Left lung (tissue), 14 donors: ENCODE measurements around the gene PPY. TPM values are rescaled to one million over a fixed set of nuclear protein-coding genes. Genes with fewer than 3 reads are reported as not detected.

Experiments used
- ATAC-seq: fragments of 200-7000 bp; cut with Tn5 transposase; one replicate; pipeline ENCODE4 v1.9.1; 2020; ENCODE audit warnings: moderate library complexity
- DNase-seq, 4 donors: peaks; one replicate each; pipeline ENCODE4 v3.0.0-alpha.2; 2013 to 2020
- H3K27ac ChIP-seq, 2 donors: fragments of 200-600 bp; sonication (generic) in 1 of 2; one replicate each; pipeline versions ENCODE4 v1.5.0 to v1.8.0; 2020 to 2021
- H3K27me3 ChIP-seq, 2 donors: fragments of 200-600 bp; sonication (generic) in 1 of 2; one replicate each; pipeline versions ENCODE4 v1.5.0 to v1.8.0; 2020 to 2021
- H3K36me3 ChIP-seq, 2 donors: fragments of 200-600 bp; sonication (generic) in 1 of 2; one replicate each; pipeline versions ENCODE4 v1.5.0 to v1.8.0; 2020 to 2021
- H3K4me1 ChIP-seq, 2 donors: fragments of 200-600 bp; one replicate each; pipeline ENCODE4 v1.8.0; 2021
- H3K4me3 ChIP-seq, 2 donors: fragments of 200-600 bp; sonication (generic) in 1 of 2; one replicate each; pipeline versions ENCODE4 v1.5.0 to v1.8.0; 2020 to 2021; ENCODE audit warnings: mild to moderate bottlenecking in 1 of 2
- H3K9me3 ChIP-seq, 2 donors: fragments of 200-600 bp; sonication (generic) in 1 of 2; one replicate each; pipeline versions ENCODE4 v1.5.0 to v1.8.0; 2020 to 2021
- intact Hi-C, 2 donors: fragments of 100-400 bp; cut with DNase I; formaldehyde crosslinking; loops; one replicate each; pipeline versions ENCODE4 v1.11.2 to v1.14.2; 2022
- long read RNA-seq, 12 donors: library from polyadenylated mRNA in 2 of 12; unstranded in 2 of 12; transcript quantifications; one replicate each; pipeline ENCODE4 v2.0.0 and lab custom pipeline, GENCODE V29; 2019 to 2026
- polyA plus RNA-seq, 6 donors: library from polyadenylated mRNA; unstranded; fragments of 120-200 nt; gene quantifications; one replicate each; pipeline ENCODE4 v1.2.1, GENCODE V29; 2013; ENCODE audit not compliant: insufficient read length in 6 of 6
- total RNA-seq, 2 donors: library from RNA; stranded (reverse); fragmentation: NEBNext Ultra II Directional; extraction: Animal tissue kit (Norgen Biotek cat#: 25700); gene quantifications; one replicate each; pipeline ENCODE4 v1.2.1, GENCODE V29; 2021
- TF ChIP-seq, protein P1 (sequence below), 2 donors: fragments of 200-600 bp; sonication (generic) in 1 of 2; IDR thresholded peaks; one replicate each; pipeline versions ENCODE4 v1.5.0 to v1.8.0; 2021; ENCODE audit warnings: antibody characterized with exemption in 2 of 2
- donor health status: DM: no; HTN: yes; CAD: no.
- donor health status: DM: no; HTN: no; CAD: no.

PPY gene, protein sequence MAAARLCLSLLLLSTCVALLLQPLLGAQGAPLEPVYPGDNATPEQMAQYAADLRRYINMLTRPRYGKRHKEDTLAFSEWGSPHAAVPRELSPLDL
- total RNA-seq (not detected), polyA plus RNA-seq (1 to 10 TPM in 4 of 6 donors, under 1 TPM in 2; 0.36 to 4.9 (median 1.5) TPM)
- long read RNA-seq, donor 1, partial matches to known transcripts: 0 of 2 reads
- long read RNA-seq, donor 1, other reads (novel, unspliced or antisense): 0 of 2 reads
- long read RNA-seq, donor 2, partial matches to known transcripts: 0 of 2 reads
- long read RNA-seq, donor 2, other reads (novel, unspliced or antisense): 0 of 2 reads
- long read RNA-seq, donor 3: 0 reads
- long read RNA-seq, donor 4: 0 reads
- long read RNA-seq, donor 5, partial matches to known transcripts: 0 of 1 reads
- long read RNA-seq, donor 5, other reads (novel, unspliced or antisense): 0 of 1 reads
- long read RNA-seq, donor 6: 0 reads
- long read RNA-seq, donor 7: 0 reads
- long read RNA-seq, donor 8: 0 reads
- long read RNA-seq, donor 9: 0 reads
- long read RNA-seq, donor 10: 0 reads
- long read RNA-seq, donor 11: 0 reads
- long read RNA-seq, donor 12, partial matches to known transcripts: 0 of 3 reads
- long read RNA-seq, donor 12, other reads (novel, unspliced or antisense): 0 of 3 reads

DNA sequence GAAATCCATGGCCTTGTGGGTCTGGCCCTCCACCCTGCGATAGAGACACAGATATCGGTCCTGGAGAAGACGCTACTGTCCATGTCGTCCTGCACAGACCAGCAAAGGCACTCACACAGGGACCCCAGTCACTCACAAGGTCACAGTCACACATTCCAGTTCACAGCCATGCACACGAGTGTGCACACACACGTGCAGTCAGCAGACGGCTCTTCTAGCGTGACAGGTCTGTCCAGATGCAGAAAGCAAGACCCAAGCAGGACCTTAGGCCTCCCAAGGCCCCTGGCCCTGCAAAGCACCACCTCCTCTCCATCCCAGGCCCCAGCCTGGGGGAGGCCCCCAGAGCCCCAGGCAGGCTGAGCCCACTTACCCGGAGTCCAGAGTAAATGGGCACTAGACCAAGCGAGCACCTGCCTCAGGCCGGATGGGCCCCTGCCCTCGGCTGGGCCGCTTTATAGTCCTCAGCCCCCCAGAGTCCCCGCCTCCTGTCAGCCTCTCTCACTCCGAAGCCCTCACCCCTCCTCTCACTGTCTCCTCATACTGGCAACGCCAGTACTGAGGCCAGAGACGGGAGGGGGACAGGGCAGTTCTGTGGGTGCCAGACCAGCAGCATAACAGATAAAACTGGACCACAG lies at the start of gene PPY:
TSS of gene PPY (minus strand) at position 426 of the 635 bp plus-strand sequence. CDS start 822 bp downstream, outside the sequence.
- TF ChIP-seq, protein P1, sequence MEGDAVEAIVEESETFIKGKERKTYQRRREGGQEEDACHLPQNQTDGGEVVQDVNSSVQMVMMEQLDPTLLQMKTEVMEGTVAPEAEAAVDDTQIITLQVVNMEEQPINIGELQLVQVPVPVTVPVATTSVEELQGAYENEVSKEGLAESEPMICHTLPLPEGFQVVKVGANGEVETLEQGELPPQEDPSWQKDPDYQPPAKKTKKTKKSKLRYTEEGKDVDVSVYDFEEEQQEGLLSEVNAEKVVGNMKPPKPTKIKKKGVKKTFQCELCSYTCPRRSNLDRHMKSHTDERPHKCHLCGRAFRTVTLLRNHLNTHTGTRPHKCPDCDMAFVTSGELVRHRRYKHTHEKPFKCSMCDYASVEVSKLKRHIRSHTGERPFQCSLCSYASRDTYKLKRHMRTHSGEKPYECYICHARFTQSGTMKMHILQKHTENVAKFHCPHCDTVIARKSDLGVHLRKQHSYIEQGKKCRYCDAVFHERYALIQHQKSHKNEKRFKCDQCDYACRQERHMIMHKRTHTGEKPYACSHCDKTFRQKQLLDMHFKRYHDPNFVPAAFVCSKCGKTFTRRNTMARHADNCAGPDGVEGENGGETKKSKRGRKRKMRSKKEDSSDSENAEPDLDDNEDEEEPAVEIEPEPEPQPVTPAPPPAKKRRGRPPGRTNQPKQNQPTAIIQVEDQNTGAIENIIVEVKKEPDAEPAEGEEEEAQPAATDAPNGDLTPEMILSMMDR (IDR thresholded peaks at IDR 0.05): no peak
- Histone ChIP-seq H3K27me3 (peaks cover 11 to 38% of the 10 kb centered on the region in 2 donors), H3K9me3 (no peaks in the 10 kb centered on the region), H3K4me1 (peaks cover 0 to 14% of the 10 kb centered on the region in 2 donors), H3K36me3 (no peaks in the 10 kb centered on the region), H3K4me3 (no peak within 1 kb of the TSS), H3K27ac (no peak within 1 kb of the TSS)
- DNase-seq (peak in 1 of 4 donors; percentile 64), ATAC-seq (no peak)
- intact Hi-C loops: loop anchor here in 1 of 2 donors (10.0 kb wide), 1 partner anchor 223 kb away; no protein-coding TSS in a partner anchor

DNA sequence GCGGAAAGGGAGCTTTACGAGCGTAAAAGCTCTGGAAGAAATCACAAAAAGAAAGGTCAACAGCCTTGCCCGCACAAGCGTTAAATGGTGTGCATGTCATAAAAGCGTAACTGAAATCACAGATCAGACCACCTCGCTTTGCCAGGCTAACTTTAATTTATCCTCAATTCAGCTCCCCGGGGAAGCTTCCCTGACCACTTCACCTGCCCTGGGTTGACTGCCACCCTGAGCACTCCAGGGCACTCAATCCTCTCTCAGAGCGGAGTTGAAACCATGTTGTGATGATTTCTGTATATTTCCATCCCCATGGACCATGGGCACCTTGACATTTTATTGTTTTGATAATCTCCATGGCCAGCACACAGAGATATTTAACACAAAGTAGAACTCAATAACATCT lies 46.0 kb upstream of the PPY start:
- intact Hi-C loops: no loop called here
- no peak for ATAC-seq

DNA sequence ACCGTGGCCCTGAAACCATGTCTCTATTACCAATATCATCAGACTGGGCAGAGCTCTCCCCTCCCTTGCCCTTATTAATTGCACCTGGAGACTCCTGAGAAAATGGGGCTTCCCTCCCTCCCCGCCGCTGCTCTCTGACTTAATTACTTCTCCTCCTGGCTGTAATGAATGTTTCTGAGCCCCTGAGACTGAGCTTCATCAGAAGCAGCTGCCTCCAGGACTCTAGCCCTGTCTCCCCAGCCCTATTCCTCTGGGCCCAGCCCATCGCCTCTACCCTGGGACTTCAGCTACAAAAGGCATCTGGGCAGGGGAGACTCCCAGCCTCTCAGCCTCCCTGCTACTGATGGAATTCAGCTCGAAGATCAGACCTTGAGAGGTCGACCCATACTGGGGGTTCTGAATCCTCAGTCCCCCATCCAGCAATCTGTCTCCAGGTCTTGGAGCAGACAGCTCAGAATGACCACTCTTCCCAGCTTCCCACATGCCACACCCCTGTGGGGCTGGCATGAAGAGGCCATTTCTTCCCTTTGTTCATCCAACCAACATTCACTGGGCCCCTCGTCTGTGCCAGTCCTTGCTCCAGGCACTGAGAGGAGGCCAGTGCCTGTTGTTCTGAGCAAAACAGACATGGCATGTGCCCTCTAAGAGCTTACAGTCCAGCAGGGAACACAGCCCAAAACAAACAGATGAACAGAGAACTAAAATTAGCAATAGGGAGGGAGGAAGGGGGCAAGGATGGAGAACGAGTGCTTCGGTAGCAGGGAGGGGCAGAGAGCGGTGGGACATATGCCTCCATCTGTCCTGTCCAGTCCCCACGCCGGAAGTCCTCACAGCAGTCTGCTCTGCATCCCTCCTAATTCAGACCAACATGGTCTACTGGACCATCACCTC lies 45.1 kb upstream of the PPY start:
- Histone ChIP-seq H3K9me3 (no peaks in the 10 kb centered on the region), H3K4me1 (peaks cover 0 to 12% of the 10 kb centered on the region in 2 donors), H3K27me3 (peaks cover 27 to 62% of the 10 kb centered on the region in 2 donors), H3K27ac (no peak overlapping the region), H3K4me3 (no peak overlapping the region), H3K36me3 (no peaks in the 10 kb centered on the region)
- TF ChIP-seq, protein P1 (IDR thresholded peaks at IDR 0.05): no peak
- ATAC-seq: no peak
- intact Hi-C loops: no loop called here
- no peak for DNase-seq

More for the DNA sequence above, 46.0 kb upstream of the PPY start:
- peaks cover 19 to 53% of the 10 kb centered on the region in 2 donors for H3K27me3 ChIP-seq
- peaks cover 0 to 11% of the 10 kb centered on the region in 2 donors for H3K4me1 ChIP-seq
- TF ChIP-seq, protein P1 (IDR thresholded peaks at IDR 0.05): no peak
- H3K36me3 ChIP-seq: no peaks in the 10 kb centered on the region
- H3K4me3 ChIP-seq: no peak overlapping the region
- H3K9me3 ChIP-seq: no peaks in the 10 kb centered on the region
- no peak for DNase-seq
- H3K27ac ChIP-seq: no peak overlapping the region

DNA sequence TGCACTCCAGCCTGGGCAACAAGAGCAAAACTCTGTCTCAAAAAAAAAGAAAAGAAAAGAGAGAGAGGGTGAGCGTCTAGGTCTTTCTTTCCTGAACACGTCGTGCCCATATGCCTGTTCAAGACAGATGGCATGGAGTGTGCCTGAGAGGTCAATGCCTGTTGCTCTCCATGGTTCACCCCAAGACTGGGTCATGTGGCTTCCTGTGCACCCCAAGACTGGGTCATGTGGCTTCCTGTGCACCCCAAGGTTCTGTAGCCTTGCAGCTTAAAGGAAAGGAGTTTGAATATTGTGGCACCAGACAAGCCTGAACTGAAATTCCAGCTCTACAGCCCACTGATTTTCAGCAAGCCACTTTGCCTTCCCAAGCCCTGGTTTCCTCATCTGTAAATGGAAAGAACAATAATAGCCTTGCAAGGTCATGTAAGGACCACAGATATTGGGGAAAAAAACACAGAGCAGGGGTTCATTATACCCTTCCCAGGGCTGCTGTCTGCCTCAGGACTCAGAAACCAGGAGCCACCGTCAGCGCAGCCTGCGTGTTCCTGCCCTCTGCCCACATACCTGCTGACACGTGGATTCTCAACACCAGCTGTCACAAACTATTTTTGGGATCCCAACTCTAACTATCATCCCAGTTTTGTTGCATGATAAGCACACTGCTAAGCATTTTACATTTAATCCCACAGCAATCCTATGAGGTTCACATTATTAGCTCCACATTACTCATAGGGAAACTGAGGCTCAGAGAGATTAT lies 44.1 kb upstream of the PPY start:
- no peak for ATAC-seq
- peaks cover 27 to 72% of the 10 kb centered on the region in 2 donors for H3K27me3 ChIP-seq

More for the DNA sequence above, 44.1 kb upstream of the PPY start:
- peaks cover 0 to 12% of the 10 kb centered on the region in 2 donors for H3K4me1 ChIP-seq
- no peak overlapping the region for H3K27ac ChIP-seq
- H3K9me3 ChIP-seq: no peaks in the 10 kb centered on the region
- no peak overlapping the region for H3K4me3 ChIP-seq
- DNase-seq: no peak
- intact Hi-C loops: no loop called here
- no peaks in the 10 kb centered on the region for H3K36me3 ChIP-seq
- TF ChIP-seq, protein P1 (IDR thresholded peaks at IDR 0.05): no peak
